Smooth muscle cell (in vitro differentiated cells): ENCODE measurements around the gene GLI1. TPM values are rescaled to one million over a fixed set of nuclear protein-coding genes. Genes with fewer than 3 reads are reported as not detected.

Source experiments
- DNase-seq: peaks from one replicate; lab custom pipeline; 2025; ENCODE audit not compliant: unreplicated experiment; lab: John Stamatoyannopoulos, UW
- H2AFZ ChIP-seq: fragments of 200-600 bp; sonication (generic); 2 replicates; pipeline ENCODE4 v1.6.0; 2016; ENCODE audit warnings: antibody characterized with exemption, low read depth, mild to moderate bottlenecking
- H3F3A ChIP-seq: fragments of 200-600 bp; sonication (generic); 2 replicates; pipeline ENCODE4 v1.6.0; 2017; ENCODE audit warnings: antibody characterized with exemption, low read depth
- H3K27ac ChIP-seq: fragments of 200-600 bp; sonication (generic); 2 replicates; pipeline ENCODE4 v1.5.1; 2016; ENCODE audit warnings: low read depth, mild to moderate bottlenecking
- H3K27me3 ChIP-seq: fragments of 200-600 bp; sonication (generic); 2 replicates; pipeline ENCODE4 v1.6.1; 2016; ENCODE audit warnings: low read depth, mild to moderate bottlenecking
- H3K36me3 ChIP-seq: fragments of 200-600 bp; sonication (generic); 2 replicates; pipeline ENCODE4 v1.5.1; 2016; ENCODE audit warnings: low read depth
- H3K4me1 ChIP-seq: fragments of 200-600 bp; sonication (generic); 2 replicates; pipeline ENCODE4 v1.5.1; 2016; ENCODE audit warnings: low read depth
- H3K4me2 ChIP-seq: fragments of 200-600 bp; sonication (generic); 2 replicates; pipeline ENCODE4 v1.6.0; 2016; ENCODE audit warnings: mild to moderate bottlenecking
- H3K4me3 ChIP-seq: fragments of 200-600 bp; sonication (generic); 2 replicates; pipeline ENCODE4 v1.5.1; 2016; ENCODE audit warnings: mild to moderate bottlenecking
- H3K79me2 ChIP-seq: fragments of 200-600 bp; sonication (generic); 2 replicates; pipeline ENCODE4 v1.6.0; 2016; ENCODE audit warnings: low read depth, mild to moderate bottlenecking
- H3K9ac ChIP-seq: fragments of 200-600 bp; sonication (generic); 2 replicates; pipeline ENCODE4 v1.6.0; 2016; ENCODE audit warnings: low read depth
- H3K9me3 ChIP-seq: fragments of 200-600 bp; sonication (generic); replicated peaks from 2 replicates; pipeline ENCODE4 v1.5.1; 2016; ENCODE audit warnings: low read depth
- H4K20me1 ChIP-seq: fragments of 200-600 bp; sonication (generic); 2 replicates; pipeline ENCODE4 v1.6.0; 2016; ENCODE audit warnings: low read depth
- WGBS: methylation state at CpG from one replicate; pipeline ENCODE4 v1.1.7; 2016; ENCODE audit warnings: low lambda C conversion rate; 5-methylcytosine and 5-hydroxymethylcytosine counted together
- polyA plus RNA-seq: library from polyadenylated mRNA; unstranded; fragments of >200 nt; fragmentation: Nextera tagmentation; extraction: Ambion mirVana; gene quantifications from 2 replicates; pipeline ENCODE4 v1.2.1, GENCODE V29; 2016
- total RNA-seq: library from RNA; depleted of rRNA; stranded (reverse); fragments of >200 nt; gene quantifications from 2 replicates; pipeline ENCODE4 v1.2.3, GENCODE V29; 2014
- TF ChIP-seq, protein P1 (sequence below): fragments of 200-600 bp; sonication (generic); IDR thresholded peaks from 2 replicates; pipeline ENCODE4 v1.5.1; 2017; ENCODE audit warnings: borderline replicate concordance, mild to moderate bottlenecking, antibody characterized with exemption; ENCODE audit not compliant: insufficient read depth, poor library complexity, severe bottlenecking

GLI1 gene
- total and polyA plus RNA-seq, 2 experiments from 2014 or later, result 0.50 to 1.4 TPM

DNA sequence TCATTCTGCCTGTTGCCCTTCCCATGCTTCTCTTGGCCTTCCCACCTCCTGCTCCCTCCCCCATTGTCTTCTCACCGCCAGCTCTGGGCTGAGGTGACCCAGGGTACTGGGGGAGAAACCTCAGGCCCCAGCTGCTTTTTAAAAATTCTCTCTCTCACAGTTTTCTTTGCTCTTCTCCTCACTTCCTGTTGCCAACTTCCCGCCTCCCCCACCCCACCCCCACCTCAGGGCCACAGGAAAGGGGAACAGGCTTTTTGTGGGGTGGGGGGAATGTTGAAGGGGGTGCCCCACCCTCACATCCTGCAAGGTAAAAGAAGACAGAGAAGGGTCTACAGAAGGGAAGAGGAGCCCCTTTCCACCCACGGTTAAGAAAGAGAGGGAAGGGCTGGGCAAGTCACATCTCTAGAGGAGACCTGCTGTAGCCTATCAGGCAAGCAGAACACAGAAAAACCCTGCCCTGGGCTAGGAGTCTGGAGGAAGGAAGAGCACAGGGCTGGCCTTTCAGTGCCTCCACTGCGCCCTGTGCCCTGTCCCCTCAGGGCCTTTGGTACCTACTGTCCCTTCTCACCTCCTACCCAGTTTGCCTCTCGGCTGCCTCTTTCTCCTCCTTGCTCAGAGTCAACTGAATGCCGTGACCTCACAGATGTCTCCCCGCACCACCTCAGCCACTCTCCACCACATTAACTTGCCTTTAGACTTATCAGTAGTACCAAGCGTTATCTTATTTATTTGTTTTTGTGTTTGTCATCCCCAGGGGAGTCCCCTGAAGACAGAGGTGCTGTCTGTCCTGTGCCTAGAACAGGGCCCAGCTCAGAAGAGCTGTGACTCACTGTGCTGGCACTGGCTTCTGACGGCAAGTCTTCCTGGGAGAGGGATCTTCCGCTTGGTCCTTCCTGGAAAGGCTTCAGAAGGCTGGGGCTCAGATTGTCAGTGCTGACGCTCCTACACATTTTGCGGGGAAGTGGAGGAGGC lies 18.4 kb downstream of the GLI1 start:
- TF ChIP-seq, protein P1, sequence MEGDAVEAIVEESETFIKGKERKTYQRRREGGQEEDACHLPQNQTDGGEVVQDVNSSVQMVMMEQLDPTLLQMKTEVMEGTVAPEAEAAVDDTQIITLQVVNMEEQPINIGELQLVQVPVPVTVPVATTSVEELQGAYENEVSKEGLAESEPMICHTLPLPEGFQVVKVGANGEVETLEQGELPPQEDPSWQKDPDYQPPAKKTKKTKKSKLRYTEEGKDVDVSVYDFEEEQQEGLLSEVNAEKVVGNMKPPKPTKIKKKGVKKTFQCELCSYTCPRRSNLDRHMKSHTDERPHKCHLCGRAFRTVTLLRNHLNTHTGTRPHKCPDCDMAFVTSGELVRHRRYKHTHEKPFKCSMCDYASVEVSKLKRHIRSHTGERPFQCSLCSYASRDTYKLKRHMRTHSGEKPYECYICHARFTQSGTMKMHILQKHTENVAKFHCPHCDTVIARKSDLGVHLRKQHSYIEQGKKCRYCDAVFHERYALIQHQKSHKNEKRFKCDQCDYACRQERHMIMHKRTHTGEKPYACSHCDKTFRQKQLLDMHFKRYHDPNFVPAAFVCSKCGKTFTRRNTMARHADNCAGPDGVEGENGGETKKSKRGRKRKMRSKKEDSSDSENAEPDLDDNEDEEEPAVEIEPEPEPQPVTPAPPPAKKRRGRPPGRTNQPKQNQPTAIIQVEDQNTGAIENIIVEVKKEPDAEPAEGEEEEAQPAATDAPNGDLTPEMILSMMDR, result no peak
- Histone ChIP-seq H3K4me1 (peaks cover 13% of the 10 kb centered on the region), H3K9ac (no peak overlapping the region), H2AFZ (no peak overlapping the region), H3K27me3 (peaks cover 56% of the 10 kb centered on the region), H3K4me3 (no peak overlapping the region), H3K36me3 (no peaks in the 10 kb centered on the region), H4K20me1 (no peaks in the 10 kb centered on the region), H3K4me2 (no peak overlapping the region), H3K9me3 (no peaks in the 10 kb centered on the region), H3F3A (no peaks in the 10 kb centered on the region), H3K79me2 (no peaks in the 10 kb centered on the region), H3K27ac (no peak overlapping the region)
- 61% methylated on average over 11 of the region's 12 CpGs for WGBS
- DNase-seq, result no peak

DNA sequence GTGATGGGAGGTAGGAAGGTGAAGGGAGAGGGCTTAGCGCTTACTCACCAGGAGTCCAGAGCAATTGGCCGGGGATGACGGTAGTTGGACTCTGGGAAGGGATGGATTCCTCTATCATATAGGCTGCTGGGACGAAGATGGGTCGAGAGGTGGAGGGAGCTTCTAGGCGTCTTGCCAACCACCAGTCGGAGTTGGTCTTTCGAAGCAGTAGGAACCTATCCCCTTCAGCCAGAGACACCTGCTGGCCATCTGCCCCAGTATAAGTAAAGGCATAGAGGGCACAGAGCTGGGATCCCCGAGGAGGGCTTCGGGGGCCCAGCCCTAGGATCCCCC lies 19.4 kb downstream of the GLI1 start:
- TF ChIP-seq, protein P1, result no peak
- Histone ChIP-seq H3K4me3 (no peak overlapping the region), H4K20me1 (no peaks in the 10 kb centered on the region), H2AFZ (no peak overlapping the region), H3K27ac (no peak overlapping the region), H3K79me2 (no peaks in the 10 kb centered on the region), H3K36me3 (no peaks in the 10 kb centered on the region), H3K4me1 (peaks cover 13% of the 10 kb centered on the region), H3K4me2 (no peak overlapping the region), H3K9ac (no peak overlapping the region), H3K9me3 (no peaks in the 10 kb centered on the region), H3F3A (no peaks in the 10 kb centered on the region), H3K27me3 (peaks cover 46% of the 10 kb centered on the region)
- 92% methylated on average over 10 of the region's 10 CpGs for WGBS
- DNase-seq, result no peak

GRCh38 chr12:57479376-57480115 lies 20.0 kb downstream of the GLI1 start, which contains the start of gene ARHGAP9:
Gene ARHGAP9, minus strand, starts transcription at chr12:57479866. Its CDS starts 460 bp downstream, at chr12:57479406.
- no peak within 1 kb of the TSS for H3K4me3 ChIP-seq
- WGBS, result 87% methylated on average over 6 of the region's 6 CpGs
- H3K79me2 ChIP-seq, result no peaks in the 10 kb centered on the region
- H3K4me2 ChIP-seq, result no peak within 1 kb of the TSS
- H3K4me1 ChIP-seq, result peaks cover 13% of the 10 kb centered on the region
- no peaks in the 10 kb centered on the region for H3F3A ChIP-seq
- no peak for DNase-seq
- H3K36me3 ChIP-seq, result no peaks in the 10 kb centered on the region
- H3K9me3 ChIP-seq, result no peaks in the 10 kb centered on the region
- no peak within 1 kb of the TSS for H3K27ac ChIP-seq
- H4K20me1 ChIP-seq, result no peaks in the 10 kb centered on the region
- H3K9ac ChIP-seq, result no peak within 1 kb of the TSS
- H2AFZ ChIP-seq, result no peak within 1 kb of the TSS
- TF ChIP-seq, protein P1, result no peak
- peaks cover 41% of the 10 kb centered on the region for H3K27me3 ChIP-seq
